ENCODE measurements around the gene ZNF541.
"Not testable (repeated sequence)": the region's sequence is repeated elsewhere in the genome, so short reads cannot be mapped to it uniquely, and the experiment has no call there.

The ZNF541 gene

DNA sequence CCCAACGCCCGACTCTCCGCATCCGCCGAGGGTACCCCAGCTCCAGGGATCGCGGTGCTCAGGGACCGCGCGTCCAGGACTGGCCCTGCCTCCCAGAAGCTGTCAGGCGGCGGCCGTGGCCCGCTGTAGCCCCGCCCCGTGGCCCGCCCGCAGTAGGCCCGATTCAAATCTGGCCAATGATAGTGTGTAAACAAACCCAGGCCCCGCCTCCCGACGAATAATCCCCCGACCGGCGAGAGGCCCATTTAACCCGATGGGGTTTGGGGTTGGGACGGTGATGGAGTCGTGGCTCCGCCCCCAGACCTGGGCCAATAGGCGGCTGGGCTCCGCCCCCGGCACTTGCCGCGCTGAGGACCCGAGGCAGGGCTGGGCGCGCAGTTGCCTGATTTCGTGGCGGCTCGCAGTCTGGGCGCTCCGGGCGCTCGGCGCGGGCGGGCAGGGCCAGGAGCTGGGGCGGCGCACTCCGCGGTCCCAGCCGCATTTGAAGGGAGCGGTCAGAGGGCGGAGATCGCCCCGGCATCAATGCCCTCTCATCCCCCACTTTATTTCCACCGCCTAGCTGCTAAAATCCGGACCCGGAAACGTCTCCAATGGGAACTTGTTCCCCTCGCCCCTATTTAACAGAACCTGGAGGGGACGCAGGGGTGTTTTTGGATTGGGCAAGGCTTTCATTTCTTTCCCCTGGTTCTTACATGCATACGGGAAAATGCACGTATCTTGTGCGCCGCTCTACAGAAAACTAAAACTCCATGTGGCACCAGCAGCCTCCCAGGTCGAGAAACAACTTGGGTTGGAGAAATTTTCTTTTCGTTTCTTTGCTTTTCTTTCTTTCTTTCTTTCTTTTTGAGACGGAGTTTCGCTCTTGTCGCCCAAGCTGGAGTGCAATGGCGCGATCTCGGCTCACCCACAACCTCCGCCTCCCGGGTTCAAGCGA, 27.6 kb upstream of the ZNF541 start:
- peak; percentile 97 to 99 (median 98) for DNase-seq

GRCh38 chr19:47599671-47600245, 26.8 kb upstream of the ZNF541 start:
- not testable (repeated sequence) for DNase-seq

DNA sequence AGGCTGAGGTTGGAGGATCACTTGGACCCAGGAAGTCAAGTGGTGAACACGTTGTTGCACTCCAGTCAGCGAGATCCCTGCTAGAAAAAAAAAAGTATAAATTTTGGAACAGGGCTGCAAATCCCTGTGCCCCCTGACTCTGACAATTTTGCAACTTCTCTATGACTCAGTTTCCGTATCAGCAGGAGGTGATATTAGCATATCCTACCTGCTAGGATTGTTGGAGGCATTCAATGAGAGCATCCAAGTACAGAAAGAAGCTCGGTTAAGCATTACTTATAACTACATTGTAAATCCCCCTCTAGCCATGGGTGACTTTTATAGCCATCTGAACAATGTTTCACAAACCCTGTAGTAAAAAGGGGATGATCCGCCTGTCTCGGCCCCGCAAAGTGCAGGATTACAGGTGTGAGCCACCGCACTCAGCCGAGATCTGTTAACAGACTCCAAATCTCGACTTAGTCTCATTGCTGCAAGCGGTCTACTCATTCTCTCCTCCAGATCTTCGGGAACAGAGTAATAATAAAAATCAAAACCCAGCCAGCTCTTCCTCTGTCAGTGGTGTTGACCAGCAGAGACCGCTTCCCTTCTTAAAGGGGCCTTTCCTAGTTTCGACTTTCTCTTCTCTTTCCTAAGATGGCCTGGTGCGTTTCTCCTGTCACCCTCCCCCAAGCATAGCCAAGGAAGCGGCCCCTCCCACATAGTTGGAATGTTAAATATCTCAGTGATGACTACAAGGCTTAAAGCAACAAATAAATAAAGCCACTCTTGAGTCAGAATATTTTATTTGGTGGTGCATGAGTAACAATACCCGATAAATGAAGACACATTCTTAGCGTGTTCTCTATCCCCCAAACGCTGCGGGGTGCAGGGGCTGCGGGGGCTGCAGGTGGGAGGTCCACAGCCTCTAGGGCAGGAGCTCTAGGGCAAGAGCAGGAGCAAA, 25.7 kb upstream of the ZNF541 start:
- no peak for DNase-seq

DNA sequence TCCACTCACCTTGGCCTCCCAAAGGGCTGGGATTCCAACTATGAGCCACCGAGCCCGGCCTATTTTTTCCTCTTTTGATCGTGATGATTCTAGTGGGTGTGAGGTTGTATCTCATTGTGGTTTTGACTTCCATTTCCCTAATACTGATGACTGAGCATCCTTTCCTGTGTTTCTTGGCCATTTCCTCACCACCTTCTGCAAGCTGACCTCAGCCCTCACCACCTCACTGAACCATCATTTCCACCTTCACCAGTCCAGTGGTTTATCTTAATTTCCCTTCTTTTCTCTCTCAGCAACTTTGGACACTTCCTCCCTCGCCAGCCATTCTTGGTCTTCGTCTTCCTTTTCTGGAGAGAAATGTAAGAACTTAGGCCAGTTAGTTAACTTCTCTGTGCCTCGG, 23.0 kb upstream of the ZNF541 start:
- DNase-seq: no peak

GRCh38 chr19:47593860-47594259, 20.9 kb upstream of the ZNF541 start:
- DNase-seq: no peak

DNA sequence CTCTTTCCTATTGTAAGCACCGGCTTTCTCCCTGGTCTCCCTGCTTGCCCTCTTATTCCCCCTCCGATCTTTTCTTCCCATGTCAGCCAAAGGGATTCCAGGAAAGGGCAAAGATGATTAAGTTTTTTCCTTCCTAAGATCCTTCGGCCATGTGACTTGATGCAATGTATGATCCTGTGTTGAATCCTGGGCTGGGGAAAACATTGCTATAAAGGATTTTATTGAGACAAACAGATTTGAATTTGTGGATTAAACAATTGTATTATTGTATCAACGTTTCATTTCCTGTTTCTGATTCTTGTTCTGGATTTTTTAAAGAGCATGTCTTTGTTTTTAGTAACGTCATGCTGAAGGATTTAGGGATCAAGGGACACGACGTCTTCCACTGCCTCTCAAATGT, 16.9 kb upstream of the ZNF541 start:
- DNase-seq: no peak

- no peak for DNase-seq
Observed at GRCh38 chr19:47587295-47587694, 14.3 kb upstream of the ZNF541 start.

DNA sequence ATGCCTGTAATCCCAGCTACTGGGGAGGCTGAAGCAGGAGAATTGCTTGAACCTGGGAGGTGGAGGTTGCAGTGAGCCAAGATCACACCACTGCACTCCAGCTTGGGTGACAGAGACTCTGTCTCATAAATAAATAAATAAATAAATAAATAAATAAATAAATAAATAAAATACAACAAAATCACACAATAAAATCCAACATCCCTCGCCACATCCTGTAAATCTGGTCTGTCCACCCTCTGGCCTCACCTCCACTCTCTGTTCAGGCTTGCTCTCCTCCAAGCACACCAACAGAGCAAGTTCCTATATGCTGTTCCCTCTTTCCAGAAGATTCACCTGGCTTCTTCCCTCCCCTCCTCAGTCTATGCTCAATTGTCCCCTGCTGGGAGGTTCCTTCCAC, 10.2 kb upstream of the ZNF541 start:
- not testable (repeated sequence) for DNase-seq

DNA sequence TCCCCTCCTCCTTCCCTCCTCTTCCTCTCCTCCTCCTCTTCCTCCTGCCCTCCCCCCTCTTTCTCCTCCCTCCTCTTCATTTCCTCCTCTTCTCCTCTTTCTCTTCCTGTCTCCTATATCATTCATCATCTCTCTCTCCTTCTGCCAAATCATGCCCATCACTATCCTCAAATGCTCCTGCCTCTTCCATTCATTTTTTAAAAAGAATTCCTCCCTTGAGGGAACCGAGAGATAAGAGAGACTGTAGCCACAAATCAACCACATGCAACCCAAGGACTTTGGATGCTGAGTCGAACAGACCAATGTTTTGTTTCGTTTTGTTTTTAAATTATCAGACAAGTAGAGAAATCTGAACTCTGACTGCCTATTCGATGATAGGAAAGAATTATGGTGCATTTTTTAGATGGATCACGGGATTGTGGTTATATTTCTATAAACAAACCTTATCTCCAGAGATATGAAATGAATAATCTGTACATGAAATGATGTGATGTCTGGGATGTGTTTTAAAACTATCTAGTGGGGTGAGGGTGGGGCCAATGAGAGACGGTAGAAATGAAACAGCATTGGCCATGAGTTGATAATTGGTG, 9.5 kb upstream of the ZNF541 start:
- no peak for DNase-seq

GRCh38 chr19:47581605-47582319, 8.8 kb upstream of the ZNF541 start:
- DNase-seq: no peak

- no peak for DNase-seq
Observed at GRCh38 chr19:47580397-47580796, 7.4 kb upstream of the ZNF541 start.

GRCh38 chr19:47572635-47573034, 313 bp downstream of the ZNF541 start:
- no peak for DNase-seq

DNA sequence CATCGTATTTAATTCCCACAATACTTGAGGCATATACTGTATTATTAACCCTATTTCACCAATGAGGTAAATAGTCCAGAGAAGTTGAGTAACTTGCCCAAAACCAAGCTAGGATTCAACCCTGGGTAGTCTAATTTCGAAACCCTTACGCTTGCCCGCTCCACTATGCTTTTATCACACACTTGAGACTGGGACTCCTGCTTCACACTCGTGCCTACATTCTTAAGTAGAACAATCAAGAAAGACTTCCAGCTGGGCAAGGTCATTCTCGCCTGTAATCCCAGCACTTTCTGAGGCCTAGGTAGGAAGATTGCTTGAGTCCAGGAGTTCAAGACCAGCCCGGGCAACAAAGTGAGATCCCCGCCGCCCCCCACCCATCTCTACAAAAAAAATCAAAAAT, 3.6 kb downstream of the ZNF541 start:
- no peak for DNase-seq

- DNase-seq: no peak
Observed at GRCh38 chr19:47564081-47564480, 8.9 kb downstream of the ZNF541 start.

- DNase-seq: no peak
Observed at GRCh38 chr19:47561440-47562057, 11.4 kb downstream of the ZNF541 start.

DNA sequence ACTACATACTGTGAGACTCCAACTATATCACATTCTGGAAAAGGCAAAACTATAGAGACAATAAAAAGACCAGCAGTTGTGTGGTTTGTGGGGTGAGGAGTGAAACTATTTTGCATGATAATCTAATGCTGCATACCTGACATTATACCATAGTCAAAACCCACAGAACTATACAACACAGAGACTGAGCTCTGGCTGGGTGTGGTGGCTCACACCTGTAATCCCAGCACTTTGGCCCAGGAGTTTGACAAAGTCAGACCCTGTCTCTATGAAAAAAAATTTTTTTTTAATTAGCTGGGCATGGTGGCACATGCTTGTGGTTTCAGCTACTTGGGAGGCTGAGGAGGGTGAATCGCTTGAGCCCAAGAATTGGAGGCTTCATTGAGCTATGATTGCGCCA, 11.9 kb downstream of the ZNF541 start:
- DNase-seq: no peak

DNA sequence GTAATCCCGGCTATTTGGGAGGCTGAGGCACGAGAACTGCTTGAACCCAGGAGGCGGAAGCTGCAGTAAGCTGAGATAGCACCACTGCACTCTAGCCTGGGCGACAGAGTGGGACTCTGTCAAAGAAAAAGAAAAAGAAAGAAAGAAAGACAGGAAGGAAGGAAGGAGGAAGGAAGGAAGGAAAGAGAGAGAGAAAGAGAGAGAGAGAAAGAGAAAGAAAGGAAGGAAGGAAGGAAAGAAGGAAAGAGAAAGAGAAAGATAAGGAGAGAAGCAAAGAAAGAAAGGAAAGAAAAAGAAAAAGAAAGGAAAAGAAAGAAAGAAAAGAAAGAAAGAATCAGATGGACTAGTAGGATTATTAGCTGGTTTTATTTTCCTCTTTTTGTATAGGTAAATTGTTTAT, 22.8 kb downstream of the ZNF541 start:
- no peak for DNase-seq

GRCh38 chr19:47549261-47549862, 23.6 kb downstream of the ZNF541 start:
- no peak for DNase-seq

DNA sequence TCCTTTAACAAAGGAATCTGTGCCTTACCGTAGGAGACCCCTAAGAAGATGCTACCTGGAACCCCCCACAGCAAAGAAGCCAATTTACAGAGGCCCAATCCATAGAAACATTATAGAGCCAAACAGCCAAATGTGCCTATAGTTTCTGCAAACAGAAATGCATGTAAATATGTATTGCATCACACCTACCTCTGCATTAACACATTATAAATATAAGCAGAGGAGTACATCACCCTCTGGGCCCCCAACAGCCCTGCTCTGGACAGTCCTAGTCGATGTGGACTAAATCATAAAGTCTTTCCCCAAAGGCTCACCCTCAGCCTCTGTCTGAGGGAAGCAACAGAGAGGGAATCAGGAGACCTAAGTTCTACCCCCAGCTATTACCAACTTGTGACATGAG, 25.7 kb downstream of the ZNF541 start:
- DNase-seq: no peak

- DNase-seq: no peak
Observed at GRCh38 chr19:47545061-47545948, 27.6 kb downstream of the ZNF541 start.
